ENCODE measurements around the gene LETMD1.

- no peak for TF ChIP-seq EP300 (IDR thresholded peaks at IDR 0.05)
- no peak for TF ChIP-seq POLR2A (IDR thresholded peaks at IDR 0.05)
- TF ChIP-seq, protein P1, sequence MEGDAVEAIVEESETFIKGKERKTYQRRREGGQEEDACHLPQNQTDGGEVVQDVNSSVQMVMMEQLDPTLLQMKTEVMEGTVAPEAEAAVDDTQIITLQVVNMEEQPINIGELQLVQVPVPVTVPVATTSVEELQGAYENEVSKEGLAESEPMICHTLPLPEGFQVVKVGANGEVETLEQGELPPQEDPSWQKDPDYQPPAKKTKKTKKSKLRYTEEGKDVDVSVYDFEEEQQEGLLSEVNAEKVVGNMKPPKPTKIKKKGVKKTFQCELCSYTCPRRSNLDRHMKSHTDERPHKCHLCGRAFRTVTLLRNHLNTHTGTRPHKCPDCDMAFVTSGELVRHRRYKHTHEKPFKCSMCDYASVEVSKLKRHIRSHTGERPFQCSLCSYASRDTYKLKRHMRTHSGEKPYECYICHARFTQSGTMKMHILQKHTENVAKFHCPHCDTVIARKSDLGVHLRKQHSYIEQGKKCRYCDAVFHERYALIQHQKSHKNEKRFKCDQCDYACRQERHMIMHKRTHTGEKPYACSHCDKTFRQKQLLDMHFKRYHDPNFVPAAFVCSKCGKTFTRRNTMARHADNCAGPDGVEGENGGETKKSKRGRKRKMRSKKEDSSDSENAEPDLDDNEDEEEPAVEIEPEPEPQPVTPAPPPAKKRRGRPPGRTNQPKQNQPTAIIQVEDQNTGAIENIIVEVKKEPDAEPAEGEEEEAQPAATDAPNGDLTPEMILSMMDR (IDR thresholded peaks at IDR 0.05): no peak
These were observed 27.3 kb downstream of the LETMD1 start for GRCh38 chr12:51075390-51075789.
